ENCODE data around the gene CFTR. TPM values are rescaled to one million over a fixed set of nuclear protein-coding genes. Genes with fewer than 3 reads are reported as not detected.
A peak's percentile ranks its signal among the peaks of the same experiment; 100 is the strongest.

Gene CFTR
- polyA plus RNA-seq, 2 of the 4 experiments (the other 2 are of a cell fraction): 0.13 to 0.31 TPM

GRCh38 chr7:117666031-117666430 lies 186.2 kb downstream of the CFTR start:
- ChIA-PET CTCF (interaction anchor here (0.9 to 1.2 kb wide), 3 partner anchors 10 to 209 kb away, joined by 3 to 4 read pairs (median 3); no protein-coding TSS in a partner anchor), POLR2A (no interaction called here)
- peak; percentile 21; the same call in 1 of the 3 replicates for TF ChIP-seq SMC3 (IDR thresholded peaks at IDR 0.05)
- no peak for TF ChIP-seq ATOH8 (CRISPR knock-in tag; IDR thresholded peaks at IDR 0.05; ENCODE audit: low read depth)
- TF ChIP-seq FOXS1 (CRISPR knock-in tag; IDR thresholded peaks at IDR 0.05): no peak
- peak in 1 of 2 experiments; percentile 29; a peak in 1 of 4 replicates for TF ChIP-seq CEBPB (IDR thresholded peaks at IDR 0.05)
- 0 out of 3 replicates have a peak, but pooled peaks have one; percentile 30 for TF ChIP-seq BCL3 (IDR thresholded peaks at IDR 0.05)
- TF ChIP-seq RAD21 (conservative IDR thresholded peaks at IDR 0.05 in 1 of 2, IDR thresholded peaks at IDR 0.05 in 1 of 2): peak in 1 of 2 experiments; percentile 36; a peak in 1 of 5 replicates
- TF ChIP-seq ESRRA (IDR thresholded peaks at IDR 0.05; ENCODE audit: borderline replicate concordance, low read length): no peak
- TF ChIP-seq MAZ (IDR thresholded peaks at IDR 0.05; ENCODE audit: borderline replicate concordance, low read depth, low read length): no peak
- TF ChIP-seq ZC3H11A (IDR thresholded peaks at IDR 0.05): no peak
- TF ChIP-seq HOXB5 (CRISPR knock-in tag; IDR thresholded peaks at IDR 0.05): 0 out of 2 replicates have a peak, but pooled peaks have one; percentile 22
- peak; percentile 51 for TF ChIP-seq FOSL2 (IDR thresholded peaks at IDR 0.05)
- peak; percentile 81 for TF ChIP-seq FOSL2 (CRISPR knock-in tag; IDR thresholded peaks at IDR 0.05)
- TF ChIP-seq SREBF2 (IDR thresholded peaks at IDR 0.05): no peak
- TF ChIP-seq JUNB (IDR thresholded peaks at IDR 0.05): peak; percentile 72
- no peak for TF ChIP-seq RARB (CRISPR knock-in tag; IDR thresholded peaks at IDR 0.05)
- peak; percentile 72; the same call in 1 of the 2 replicates for TF ChIP-seq GATA3 (IDR thresholded peaks at IDR 0.05; ENCODE audit: borderline replicate concordance)
- TF ChIP-seq EP300 (IDR thresholded peaks at IDR 0.05): peak; percentile 39 to 61; a peak in 3 of 5 replicates
- TF ChIP-seq RCOR1 (IDR thresholded peaks at IDR 0.05; ENCODE audit: low read depth, low read length): no peak
- TF ChIP-seq CHD4 (IDR thresholded peaks at IDR 0.05; ENCODE audit: borderline replicate concordance): no peak
- H3K9me3 ChIP-seq: no peaks in the 10 kb centered on the region
- ATAC-seq: peak; percentile 85 to 88
- H3K4me2 ChIP-seq: peak overlapping the region; percentile 22
- peaks cover 31% of the 10 kb centered on the region for H3K4me1 ChIP-seq
- 4% methylated on average over 1 of the region's 1 CpG for WGBS (ENCODE audit: missing lambda C conversion rate)
- no peak for FAIRE-seq
- H3K27ac ChIP-seq: peak overlapping the region; percentile 50 to 78
- no peak overlapping the region for H3K4me3 ChIP-seq
- peak; percentile 40 to 77 for DNase-seq (ENCODE audit: low read depth in 1 of 2, low spot score in 1 of 2)

GRCh38 chr7:117666689-117667088 lies 186.9 kb downstream of the CFTR start:
- peaks cover 25% of the 10 kb centered on the region for H3K4me1 ChIP-seq
- DNase-seq (ENCODE audit: low read depth in 1 of 2, low spot score in 1 of 2) (no peak), ATAC-seq (no peak), FAIRE-seq (no peak)
- H3K4me3 ChIP-seq: no peak overlapping the region
- ChIA-PET CTCF (interaction anchor here (0.9 to 1.5 kb wide), 4 partner anchors 11 to 209 kb away, joined by 3 to 4 read pairs (median 3); no protein-coding TSS in a partner anchor), POLR2A (no interaction called here)
- peak overlapping the region; percentile 9 to 78 for H3K27ac ChIP-seq
- WGBS (ENCODE audit: missing lambda C conversion rate): 97% methylated on average over 6 of the region's 6 CpGs
- H3K9me3 ChIP-seq: no peaks in the 10 kb centered on the region
- H3K4me2 ChIP-seq: peak overlapping the region; percentile 22; the same call in 2 of the 3 replicates
- no peak for TF ChIP-seq HOXB13 (CRISPR knock-in tag; IDR thresholded peaks at IDR 0.05; ENCODE audit: low read depth)
- no peak for TF ChIP-seq EP300 (IDR thresholded peaks at IDR 0.05)
- TF ChIP-seq CBX8 (IDR thresholded peaks at IDR 0.05): no peak
- TF ChIP-seq USF2 (IDR thresholded peaks at IDR 0.05): no peak
- no peak for TF ChIP-seq PBX3 (IDR thresholded peaks at IDR 0.05)
- TF ChIP-seq SMC3 (IDR thresholded peaks at IDR 0.05): no peak
- no peak for TF ChIP-seq CBX2 (IDR thresholded peaks at IDR 0.05; ENCODE audit: borderline replicate concordance, low read depth)
- no peak for TF ChIP-seq SREBF2 (IDR thresholded peaks at IDR 0.05)
- TF ChIP-seq ELK1 (IDR thresholded peaks at IDR 0.05; ENCODE audit: low read depth, low read length): no peak
- no peak for TF ChIP-seq HMGXB4 (CRISPR knock-in tag; IDR thresholded peaks at IDR 0.05; ENCODE audit: borderline replicate concordance)
- no peak for TF ChIP-seq KDM1A (IDR thresholded peaks at IDR 0.05; ENCODE audit: low read depth)
- no peak for TF ChIP-seq MAZ (IDR thresholded peaks at IDR 0.05; ENCODE audit: borderline replicate concordance, low read depth, low read length)
- TF ChIP-seq NPAS2 (CRISPR knock-in tag; IDR thresholded peaks at IDR 0.05; ENCODE audit: borderline replicate concordance): no peak
- TF ChIP-seq ESRRA (IDR thresholded peaks at IDR 0.05; ENCODE audit: borderline replicate concordance, low read length): no peak
- TF ChIP-seq FOSL2 (IDR thresholded peaks at IDR 0.05): no peak
- TF ChIP-seq FOSL2 (CRISPR knock-in tag; IDR thresholded peaks at IDR 0.05): no peak
